Endodermal cell (in vitro differentiated cells): Measurements from ENCODE around the gene ASB1. TPM values are rescaled to one million over a fixed set of nuclear protein-coding genes. Genes with fewer than 3 reads are reported as not detected.

Experiments used
- DNase-seq: peaks from one replicate; pipeline ENCODE4 v3.0.0-alpha.2; 2017
- H3K27ac ChIP-seq: 2 replicates; pipeline ENCODE4 v1.5.1; 2013; ENCODE audit warnings: mild to moderate bottlenecking, low read depth, low read length, moderate library complexity
- H3K27me3 ChIP-seq: 2 replicates; pipeline ENCODE4 v1.6.1; 2013; ENCODE audit warnings: mild to moderate bottlenecking, low read length, moderate library complexity; ENCODE audit not compliant: insufficient read depth, control insufficient read depth, poor library complexity, severe bottlenecking
- H3K36me3 ChIP-seq: 2 replicates; pipeline ENCODE4 v1.7.0; 2013; ENCODE audit warnings: mild to moderate bottlenecking, low read length, moderate library complexity; ENCODE audit not compliant: control insufficient read depth, insufficient read depth
- H3K4me1 ChIP-seq: one replicate; pipeline ENCODE4 v1.7.0; 2013; ENCODE audit warnings: low read length; ENCODE audit not compliant: control insufficient read depth, insufficient read depth
- H3K4me3 ChIP-seq: 2 replicates; pipeline ENCODE4 v1.5.1; 2013; ENCODE audit warnings: mild to moderate bottlenecking, low read length, moderate library complexity
- H3K9ac ChIP-seq: 2 replicates; pipeline ENCODE4 v1.6.1; 2013; ENCODE audit warnings: mild to moderate bottlenecking, low read length, moderate library complexity; ENCODE audit not compliant: poor library complexity, severe bottlenecking; ENCODE audit errors: extremely low read depth
- H3K9me3 ChIP-seq: 2 replicates; pipeline ENCODE4 v1.6.1; 2013; ENCODE audit warnings: mild to moderate bottlenecking, low read length, moderate library complexity; ENCODE audit not compliant: control insufficient read depth
- H3K27ac Mint-ChIP-seq: 2 replicates; pipeline ENCODE4 v1.8.0; 2020; ENCODE audit warnings: mixed read lengths
- H3K27me3 Mint-ChIP-seq: 2 replicates; pipeline ENCODE4 v1.8.0; 2021; ENCODE audit warnings: mild to moderate bottlenecking, mixed read lengths; ENCODE audit not compliant: insufficient read depth
- H3K36me3 Mint-ChIP-seq: 2 replicates; pipeline ENCODE4 v1.8.0; 2020; ENCODE audit warnings: low read depth, mixed read lengths
- H3K4me1 Mint-ChIP-seq: 2 replicates; pipeline ENCODE4 v1.8.0; 2020; ENCODE audit warnings: mixed read lengths
- H3K4me3 Mint-ChIP-seq: 2 replicates; pipeline ENCODE4 v1.8.0; 2020; ENCODE audit warnings: mild to moderate bottlenecking, moderate library complexity, mixed read lengths
- H3K9me3 Mint-ChIP-seq: 2 replicates; pipeline ENCODE4 v1.8.0; 2020; ENCODE audit warnings: mild to moderate bottlenecking, mixed read lengths
- WGBS, 2 experiments: methylation state at CpG; one replicate each; pipeline versions ENCODE4 v1.1.5 to v1.1.7; 2013; ENCODE audit warnings: missing lambda C conversion rate in 2 of 2, mixed read lengths in 1 of 2; ENCODE audit not compliant: insufficient coverage in 1 of 2, insufficient read length in 1 of 2; 5-methylcytosine and 5-hydroxymethylcytosine counted together
- total RNA-seq, 2 donors: library from RNA; stranded (reverse); fragmentation: NEBNext Ultra II Directional in 1 of 2; extraction: Animal tissue kit (Norgen Biotek cat#: 25700) in 1 of 2; gene quantifications; 2 replicates in 1 of 2; 3 replicates in 1 of 2; pipeline ENCODE4 v1.2.1, GENCODE V29; 2021
- TF ChIP-seq, protein P1 (sequence below): fragments of 200-600 bp; sonication (generic); conservative IDR thresholded peaks from 2 replicates; pipeline ENCODE4 v1.5.0; 2021; ENCODE audit warnings: antibody characterized with exemption, mild to moderate bottlenecking

ASB1 gene
- total RNA-seq, 2 donors from 2014 or later, result 39.0 to 39.6 TPM

GRCh38 chr2:238448031-238448955, 21.6 kb downstream of the ASB1 start:
- no peak for DNase-seq
- TF ChIP-seq, protein P1, sequence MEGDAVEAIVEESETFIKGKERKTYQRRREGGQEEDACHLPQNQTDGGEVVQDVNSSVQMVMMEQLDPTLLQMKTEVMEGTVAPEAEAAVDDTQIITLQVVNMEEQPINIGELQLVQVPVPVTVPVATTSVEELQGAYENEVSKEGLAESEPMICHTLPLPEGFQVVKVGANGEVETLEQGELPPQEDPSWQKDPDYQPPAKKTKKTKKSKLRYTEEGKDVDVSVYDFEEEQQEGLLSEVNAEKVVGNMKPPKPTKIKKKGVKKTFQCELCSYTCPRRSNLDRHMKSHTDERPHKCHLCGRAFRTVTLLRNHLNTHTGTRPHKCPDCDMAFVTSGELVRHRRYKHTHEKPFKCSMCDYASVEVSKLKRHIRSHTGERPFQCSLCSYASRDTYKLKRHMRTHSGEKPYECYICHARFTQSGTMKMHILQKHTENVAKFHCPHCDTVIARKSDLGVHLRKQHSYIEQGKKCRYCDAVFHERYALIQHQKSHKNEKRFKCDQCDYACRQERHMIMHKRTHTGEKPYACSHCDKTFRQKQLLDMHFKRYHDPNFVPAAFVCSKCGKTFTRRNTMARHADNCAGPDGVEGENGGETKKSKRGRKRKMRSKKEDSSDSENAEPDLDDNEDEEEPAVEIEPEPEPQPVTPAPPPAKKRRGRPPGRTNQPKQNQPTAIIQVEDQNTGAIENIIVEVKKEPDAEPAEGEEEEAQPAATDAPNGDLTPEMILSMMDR, result no peak

DNA sequence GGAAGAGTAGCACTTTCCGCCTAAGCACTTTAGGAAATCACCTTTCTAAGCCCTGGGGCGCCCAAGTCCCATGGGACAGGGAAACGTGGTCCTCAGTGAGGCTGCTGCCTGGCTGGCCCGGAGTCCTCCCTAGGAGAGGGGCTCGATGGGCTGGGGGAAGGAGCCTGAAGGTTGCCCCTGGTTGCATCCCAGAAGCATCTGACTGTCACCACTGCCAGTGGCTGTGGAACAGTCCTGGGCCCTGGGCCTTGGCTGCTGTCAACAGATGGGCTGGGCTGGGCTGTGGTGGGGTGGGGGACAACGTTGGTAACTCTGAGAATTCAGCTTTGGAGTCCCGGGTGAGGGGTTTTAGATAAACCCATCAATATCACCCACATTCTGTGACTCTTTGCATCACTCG, 22.5 kb downstream of the ASB1 start:
- H3K27ac Mint-ChIP-seq, result no peak overlapping the region
- H3K36me3 Mint-ChIP-seq, result peaks cover 63% of the 10 kb centered on the region
- no peaks in the 10 kb centered on the region for H3K4me1 Mint-ChIP-seq
- no peak overlapping the region for H3K4me3 Mint-ChIP-seq
- WGBS, 2 experiments, result 92 to 100% methylated on average over 1 to 5 of the region's 8 CpGs
- no peaks in the 10 kb centered on the region for H3K27me3 Mint-ChIP-seq
- Histone ChIP-seq H3K36me3 (peaks cover 79% of the 10 kb centered on the region), H3K9me3 (no peaks in the 10 kb centered on the region), H3K27ac (no peak overlapping the region), H3K4me3 (no peak overlapping the region), H3K9ac (no peak overlapping the region), H3K4me1 (no peaks in the 10 kb centered on the region), H3K27me3 (no peaks in the 10 kb centered on the region)
- no peaks in the 10 kb centered on the region for H3K9me3 Mint-ChIP-seq
- no peak for DNase-seq
- TF ChIP-seq, protein P1, result no peak

More at GRCh38 chr2:238448031-238448955, 21.6 kb downstream of the ASB1 start:
- H3K36me3 Mint-ChIP-seq, result peaks cover 63% of the 10 kb centered on the region
- H3K27ac Mint-ChIP-seq, result peak overlapping the region; percentile 28
- Histone ChIP-seq H3K27me3 (no peaks in the 10 kb centered on the region), H3K4me1 (no peaks in the 10 kb centered on the region), H3K9ac (no peak overlapping the region), H3K4me3 (no peak overlapping the region), H3K27ac (no peak overlapping the region), H3K36me3 (peaks cover 89% of the 10 kb centered on the region), H3K9me3 (no peaks in the 10 kb centered on the region)
- WGBS, 2 experiments, result 94 to 95% methylated on average over 11 to 19 of the region's 19 CpGs
- H3K27me3 Mint-ChIP-seq, result no peaks in the 10 kb centered on the region
- no peaks in the 10 kb centered on the region for H3K4me1 Mint-ChIP-seq
- no peak overlapping the region for H3K4me3 Mint-ChIP-seq
- no peaks in the 10 kb centered on the region for H3K9me3 Mint-ChIP-seq

GRCh38 chr2:238449909-238450417, 23.2 kb downstream of the ASB1 start:
- Mint-ChIP-seq H3K36me3 (peaks cover 56% of the 10 kb centered on the region), H3K27me3 (no peaks in the 10 kb centered on the region), H3K9me3 (no peaks in the 10 kb centered on the region), H3K27ac (peak overlapping the region; percentile 42), H3K4me1 (no peaks in the 10 kb centered on the region), H3K4me3 (no peak overlapping the region)
- no peak for DNase-seq
- H3K36me3 ChIP-seq, result peaks cover 72% of the 10 kb centered on the region
- no peaks in the 10 kb centered on the region for H3K27me3 ChIP-seq
- TF ChIP-seq, protein P1, result no peak
- H3K9me3 ChIP-seq, result no peaks in the 10 kb centered on the region
- no peaks in the 10 kb centered on the region for H3K4me1 ChIP-seq
- H3K9ac ChIP-seq, result no peak overlapping the region
- H3K4me3 ChIP-seq, result no peak overlapping the region
- H3K27ac ChIP-seq, result no peak overlapping the region
- WGBS, 2 experiments, result 95 to 96% methylated on average over 6 to 9 of the region's 9 CpGs
